Measurements from ENCODE around the gene STK24. TPM values are rescaled to one million over a fixed set of nuclear protein-coding genes. Genes with fewer than 3 reads are reported as not detected.

Gene STK24
- total and polyA plus RNA-seq, 2 of the 8 experiments (the other 6 are each of a cell fraction or from before 2014, with no cell fraction given): 62.8 to 143 TPM

DNA sequence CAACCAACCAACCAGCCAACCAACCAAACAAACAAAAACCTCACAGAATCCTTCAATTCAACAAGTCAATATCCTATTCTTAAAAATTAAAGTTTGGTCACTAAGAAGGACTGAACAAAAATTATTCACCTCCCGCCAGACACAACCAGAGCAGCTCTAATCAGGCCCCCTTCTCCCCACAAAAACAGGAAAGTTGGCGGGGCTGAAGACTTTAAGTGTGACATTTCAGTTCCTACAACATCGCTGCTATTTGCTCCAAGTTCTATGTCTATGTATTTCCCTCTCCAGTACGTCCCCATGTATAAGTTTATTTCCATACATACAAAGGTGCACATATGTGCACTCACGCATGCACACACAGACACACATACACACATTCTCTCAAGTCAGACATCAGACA lies 32.8 kb upstream of the STK24 start:
- Histone ChIP-seq H2BK20ac (ENCODE audit: low read length) (no peak overlapping the region), H3K79me1 (ENCODE audit: low read depth, low read length) (no peaks in the 10 kb centered on the region), H2AFZ (ENCODE audit: low read length) (no peak overlapping the region), H3K27ac (ENCODE audit: low read depth, low read length) (no peak overlapping the region), H4K8ac (ENCODE audit: extremely low read depth, insufficient read depth, low read length) (no peak overlapping the region), H3K4ac (replicated peaks; ENCODE audit: insufficient read length, low read depth, low read length) (no peak overlapping the region), H3K36me3 (ENCODE audit: control insufficient read depth in 2 of 4, insufficient read depth in 4 of 4, low read length in 3 of 4) (no peaks in the 10 kb centered on the region), H3K18ac (ENCODE audit: extremely low read depth, low read length) (no peak overlapping the region), H4K5ac (ENCODE audit: insufficient read length, low read depth, low read length) (no peak overlapping the region), H3K14ac (ENCODE audit: insufficient read length) (no peak overlapping the region), H4K20me1 (replicated peaks in 1 of 2; ENCODE audit: control insufficient read depth in 1 of 2, insufficient read depth in 2 of 2, low read length in 2 of 2) (no peaks in the 10 kb centered on the region), H2BK12ac (ENCODE audit: low read depth, low read length) (no peak overlapping the region), H3K4me2 (ENCODE audit: insufficient read depth in 1 of 2, low read depth in 2 of 2, low read length in 2 of 2) (no peak overlapping the region), H4K91ac (replicated peaks; ENCODE audit: insufficient read length, low read length) (no peak overlapping the region), H3K23ac (ENCODE audit: insufficient read length) (no peak overlapping the region), H3K56ac (replicated peaks; ENCODE audit: insufficient read length, low read depth, low read length) (no peak overlapping the region), H3K4me3 (ENCODE audit: extremely low read depth in 1 of 4, insufficient read depth in 2 of 4, low read depth in 3 of 4, low read length in 4 of 4) (no peak overlapping the region), H2AK5ac (ENCODE audit: low read depth, low read length) (no peak overlapping the region), H2BK120ac (replicated peaks; ENCODE audit: low read depth, low read length) (no peak overlapping the region), H2BK5ac (ENCODE audit: low read depth, low read length) (no peak overlapping the region), H3K9me3 (ENCODE audit: insufficient read depth in 2 of 2, low read depth in 1 of 2, low read length in 1 of 2) (no peaks in the 10 kb centered on the region), H3K27me3 (replicated peaks in 1 of 4; ENCODE audit: control insufficient read depth in 3 of 4, extremely low read depth in 1 of 4, insufficient read depth in 3 of 4, low read length in 3 of 4) (no peaks in the 10 kb centered on the region), H3K79me2 (ENCODE audit: control insufficient read depth in 1 of 2, insufficient read depth in 2 of 2, low read length in 2 of 2) (no peaks in the 10 kb centered on the region), H2BK15ac (ENCODE audit: low read length) (no peak overlapping the region), H3K9ac (replicated peaks in 1 of 4; ENCODE audit: extremely low read depth in 1 of 4, low read depth in 3 of 4, low read length in 3 of 4) (no peak overlapping the region), H3K4me1 (replicated peaks in 1 of 4; ENCODE audit: control insufficient read depth in 3 of 4, insufficient read depth in 4 of 4, low read length in 3 of 4) (no peaks in the 10 kb centered on the region), H3K23me2 (ENCODE audit: low read depth, low read length) (no peaks in the 10 kb centered on the region)
- CTCF ChIA-PET (ENCODE audit: partially characterized antibody): interaction anchor here (0.6 to 1.0 kb wide), 2 partner anchors 43 to 96 kb away, joined by 4 to 5 read pairs; no protein-coding TSS in a partner anchor
- POLR2A ChIA-PET (ENCODE audit: partially characterized antibody): no interaction called here
- WGBS, 2 experiments (ENCODE audit: extremely low coverage in 1 of 2, insufficient coverage in 1 of 2, insufficient read length in 1 of 2, insufficient replicate concordance in 2 of 2, low coverage in 1 of 2, low lambda C conversion rate in 2 of 2, missing lambda C conversion rate in 1 of 2): 93% methylated on average over 5 of the region's 5 CpGs; no CpG with 5 or more reads in 1 of the 2 experiments
- FAIRE-seq: no peak
- no peak for DNase-seq (ENCODE audit: low read depth in 1 of 2, low spot score in 2 of 2)
- TF ChIP-seq SIN3A (conservative IDR thresholded peaks at IDR 0.05 in 1 of 2, IDR thresholded peaks at IDR 0.05 in 1 of 2; ENCODE audit: low read depth in 1 of 2, low read length in 2 of 2): no peak
- TF ChIP-seq RAD21 (IDR thresholded peaks at IDR 0.05 in 1 of 2, conservative IDR thresholded peaks at IDR 0.05 in 1 of 2; ENCODE audit: low read depth in 2 of 2, low read length in 2 of 2): no peak
- TF ChIP-seq SP4 (IDR thresholded peaks at IDR 0.05; ENCODE audit: low read length): no peak
- no peak for TF ChIP-seq YY1 (IDR thresholded peaks at IDR 0.05; ENCODE audit: low read depth, low read length)
- TF ChIP-seq PHF8 (conservative IDR thresholded peaks at IDR 0.05; ENCODE audit: low read depth, low read length): no peak
